Measurements from ENCODE around the gene IL18BP. TPM values are rescaled to one million over a fixed set of nuclear protein-coding genes. Genes with fewer than 3 reads are reported as not detected.

Gene IL18BP
- total RNA-seq, 1 donor from 2014 or later: 19.9 TPM

GRCh38 chr11:72000202-72000867 lies 1.6 kb downstream of the IL18BP start:
- Mint-ChIP-seq H3K27ac (no peak overlapping the region), H3K36me3 (ENCODE audit: low read depth) (peaks cover 45% of the 10 kb centered on the region), H3K4me3 (no peak overlapping the region), H3K9me3 (no peaks in the 10 kb centered on the region), H3K4me1 (peaks cover 21% of the 10 kb centered on the region), H3K27me3 (no peaks in the 10 kb centered on the region)
- DNase-seq: no peak
- intact Hi-C loops (cut with micrococcal nuclease): no loop called here

GRCh38 chr11:72001285-72001684 lies 2.6 kb downstream of the IL18BP start:
- no peak for DNase-seq
- peak overlapping the region; percentile 8 for H3K27ac Mint-ChIP-seq
- peaks cover 52% of the 10 kb centered on the region for H3K36me3 Mint-ChIP-seq (ENCODE audit: low read depth)
- H3K9me3 Mint-ChIP-seq: no peaks in the 10 kb centered on the region
- no peak overlapping the region for H3K4me3 Mint-ChIP-seq
- intact Hi-C loops (cut with micrococcal nuclease): no loop called here
- peaks cover 21% of the 10 kb centered on the region for H3K4me1 Mint-ChIP-seq
- no peaks in the 10 kb centered on the region for H3K27me3 Mint-ChIP-seq

GRCh38 chr11:72001834-72002591 lies 3.3 kb downstream of the IL18BP start:
- H3K4me3 Mint-ChIP-seq: no peak overlapping the region
- H3K27ac Mint-ChIP-seq: peak overlapping the region; percentile 67
- intact Hi-C loops (cut with micrococcal nuclease): no loop called here
- DNase-seq: no peak
- no peaks in the 10 kb centered on the region for H3K9me3 Mint-ChIP-seq
- H3K4me1 Mint-ChIP-seq: peaks cover 21% of the 10 kb centered on the region
- H3K27me3 Mint-ChIP-seq: no peaks in the 10 kb centered on the region
- H3K36me3 Mint-ChIP-seq (ENCODE audit: low read depth): peaks cover 59% of the 10 kb centered on the region

- Mint-ChIP-seq H3K4me3 (no peak overlapping the region), H3K9me3 (no peaks in the 10 kb centered on the region), H3K27ac (peak overlapping the region; percentile 63), H3K27me3 (no peaks in the 10 kb centered on the region), H3K4me1 (peaks cover 22% of the 10 kb centered on the region), H3K36me3 (ENCODE audit: low read depth) (peaks cover 68% of the 10 kb centered on the region)
- intact Hi-C loops (cut with micrococcal nuclease): no loop called here
- DNase-seq: no peak
These were observed 4.4 kb downstream of the IL18BP start for GRCh38 chr11:72002841-72003775.

- H3K27me3 Mint-ChIP-seq: no peaks in the 10 kb centered on the region
- peaks cover 15% of the 10 kb centered on the region for H3K4me1 Mint-ChIP-seq
- no peak for DNase-seq
- H3K36me3 Mint-ChIP-seq (ENCODE audit: low read depth): peaks cover 69% of the 10 kb centered on the region
- no peak overlapping the region for H3K4me3 Mint-ChIP-seq
- H3K27ac Mint-ChIP-seq: peak overlapping the region; percentile 41
- H3K9me3 Mint-ChIP-seq: no peaks in the 10 kb centered on the region
- intact Hi-C loops (cut with micrococcal nuclease): no loop called here
These were observed 5.1 kb downstream of the IL18BP start for GRCh38 chr11:72003776-72004171.

- intact Hi-C loops (cut with micrococcal nuclease): no loop called here
These were observed 6.0 kb downstream of the IL18BP start for GRCh38 chr11:72004515-72005346.

GRCh38 chr11:72005347-72006260 lies 6.9 kb downstream of the IL18BP start:
- H3K36me3 Mint-ChIP-seq (ENCODE audit: low read depth): peaks cover 68% of the 10 kb centered on the region

More at GRCh38 chr11:72004515-72005346, 6.0 kb downstream of the IL18BP start:
- H3K9me3 Mint-ChIP-seq: no peaks in the 10 kb centered on the region
- no peak overlapping the region for H3K4me3 Mint-ChIP-seq
- H3K27me3 Mint-ChIP-seq: no peaks in the 10 kb centered on the region
- peaks cover 64% of the 10 kb centered on the region for H3K36me3 Mint-ChIP-seq (ENCODE audit: low read depth)
- DNase-seq: no peak
- peaks cover 6% of the 10 kb centered on the region for H3K4me1 Mint-ChIP-seq
- no peak overlapping the region for H3K27ac Mint-ChIP-seq

GRCh38 chr11:72006309-72007088 lies 7.8 kb downstream of the IL18BP start:
- no peak for DNase-seq
- intact Hi-C loops (cut with micrococcal nuclease): no loop called here
- no peaks in the 10 kb centered on the region for H3K27me3 Mint-ChIP-seq
- no peaks in the 10 kb centered on the region for H3K9me3 Mint-ChIP-seq
- peaks cover 5% of the 10 kb centered on the region for H3K4me1 Mint-ChIP-seq
- H3K4me3 Mint-ChIP-seq: no peak overlapping the region
- H3K27ac Mint-ChIP-seq: no peak overlapping the region
- H3K36me3 Mint-ChIP-seq (ENCODE audit: low read depth): peaks cover 69% of the 10 kb centered on the region

More at GRCh38 chr11:72005347-72006260, 6.9 kb downstream of the IL18BP start:
- Mint-ChIP-seq H3K4me1 (peaks cover 5% of the 10 kb centered on the region), H3K4me3 (no peak overlapping the region), H3K27ac (no peak overlapping the region), H3K9me3 (no peaks in the 10 kb centered on the region), H3K27me3 (no peaks in the 10 kb centered on the region)
- no peak for DNase-seq
- intact Hi-C loops (cut with micrococcal nuclease): no loop called here

GRCh38 chr11:72007089-72007476 lies 8.4 kb downstream of the IL18BP start:
- DNase-seq: no peak
- Mint-ChIP-seq H3K27me3 (no peaks in the 10 kb centered on the region), H3K9me3 (no peaks in the 10 kb centered on the region), H3K36me3 (ENCODE audit: low read depth) (peaks cover 67% of the 10 kb centered on the region), H3K4me1 (peaks cover 5% of the 10 kb centered on the region), H3K27ac (no peak overlapping the region), H3K4me3 (no peak overlapping the region)
- intact Hi-C loops (cut with micrococcal nuclease): no loop called here

- no peaks in the 10 kb centered on the region for H3K9me3 Mint-ChIP-seq
- H3K27ac Mint-ChIP-seq: peak overlapping the region; percentile 71
- peaks cover 64% of the 10 kb centered on the region for H3K36me3 Mint-ChIP-seq (ENCODE audit: low read depth)
- H3K4me3 Mint-ChIP-seq: no peak overlapping the region
- DNase-seq: no peak
- intact Hi-C loops (cut with micrococcal nuclease): no loop called here
- no peaks in the 10 kb centered on the region for H3K27me3 Mint-ChIP-seq
- H3K4me1 Mint-ChIP-seq: peaks cover 3% of the 10 kb centered on the region
These were observed 8.9 kb downstream of the IL18BP start for GRCh38 chr11:72007587-72007986.

GRCh38 chr11:72008728-72009127 lies 10.0 kb downstream of the IL18BP start:
- peak overlapping the region; percentile 8 for H3K27ac Mint-ChIP-seq

GRCh38 chr11:72009156-72009555 lies 10.4 kb downstream of the IL18BP start:
- intact Hi-C loops (cut with micrococcal nuclease): no loop called here
- H3K27ac Mint-ChIP-seq: no peak overlapping the region
- peaks cover 59% of the 10 kb centered on the region for H3K36me3 Mint-ChIP-seq (ENCODE audit: low read depth)
- H3K4me3 Mint-ChIP-seq: no peak overlapping the region
- peaks cover 3% of the 10 kb centered on the region for H3K4me1 Mint-ChIP-seq
- no peaks in the 10 kb centered on the region for H3K27me3 Mint-ChIP-seq
- no peak for DNase-seq
- H3K9me3 Mint-ChIP-seq: no peaks in the 10 kb centered on the region

More at GRCh38 chr11:72008728-72009127, 10.0 kb downstream of the IL18BP start:
- H3K9me3 Mint-ChIP-seq: no peaks in the 10 kb centered on the region
- intact Hi-C loops (cut with micrococcal nuclease): no loop called here
- H3K36me3 Mint-ChIP-seq (ENCODE audit: low read depth): peaks cover 60% of the 10 kb centered on the region
- no peak overlapping the region for H3K4me3 Mint-ChIP-seq
- no peak for DNase-seq
- peaks cover 3% of the 10 kb centered on the region for H3K4me1 Mint-ChIP-seq
- H3K27me3 Mint-ChIP-seq: no peaks in the 10 kb centered on the region
